Skeletal muscle tissue (tissue), 1 donor: ENCODE results near the gene HTRA2. TPM values are rescaled to one million over a fixed set of nuclear protein-coding genes. Genes with fewer than 3 reads are reported as not detected.

Experiments
- total RNA-seq: library from RNA; depleted of rRNA; stranded (reverse); fragments of >200 nt; gene quantifications from one replicate; pipeline ENCODE4 v1.2.3, GENCODE V29; 2014

HTRA2 gene
- total RNA-seq, 1 donor from 2014 or later, result 42.3 TPM

Other genes with a start within 250 kb of the HTRA2 start
- gene SLC4A5, start 186.5 kb upstream of the HTRA2 start, total RNA-seq, result 2.6 TPM
- 73.6 TPM for gene DCTN1, start 149.6 kb upstream of the HTRA2 start, total RNA-seq
- 0.52 TPM for gene C2orf81, start 108.3 kb upstream of the HTRA2 start, total RNA-seq
- 5.7 TPM for gene WDR54, start 108.2 kb upstream of the HTRA2 start, total RNA-seq
- 26.6 TPM for gene RTKN, start 88.0 kb upstream of the HTRA2 start, total RNA-seq
- 12.5 TPM for gene INO80B, start 74.8 kb upstream of the HTRA2 start, total RNA-seq
- 27.1 TPM for gene WBP1, start 71.5 kb upstream of the HTRA2 start, total RNA-seq
- gene MOGS, start 64.6 kb upstream of the HTRA2 start, total RNA-seq, result 35.0 TPM
- gene MRPL53, start 57.3 kb upstream of the HTRA2 start, total RNA-seq, result 25.1 TPM
- gene CCDC142, start 46.9 kb upstream of the HTRA2 start, total RNA-seq, result 30.3 TPM
- 4.2 TPM for gene TTC31, start 46.9 kb upstream of the HTRA2 start, total RNA-seq
- gene LBX2, start 30.3 kb upstream of the HTRA2 start, total RNA-seq, result not detected
- 6.8 TPM for gene PCGF1, start 22.2 kb upstream of the HTRA2 start, total RNA-seq
- not detected for gene TLX2, start 15.5 kb upstream of the HTRA2 start, total RNA-seq
- gene DQX1, start 3.7 kb upstream of the HTRA2 start, total RNA-seq, result not detected
- gene AUP1, start 227 bp upstream of the HTRA2 start, total RNA-seq, result 57.4 TPM
- gene LOXL3, start 24.0 kb downstream of the HTRA2 start, total RNA-seq, result 8.4 TPM
- gene DOK1, start 24.8 kb downstream of the HTRA2 start, total RNA-seq, result 12.0 TPM
- gene M1AP, start 118.4 kb downstream of the HTRA2 start, total RNA-seq, result not detected
- gene SEMA4F, start 124.3 kb downstream of the HTRA2 start, total RNA-seq, result 1.6 TPM